Esophagus squamous epithelium (tissue), 5 donors: Measurements from ENCODE around the gene AHI1. TPM values are rescaled to one million over a fixed set of nuclear protein-coding genes. Genes with fewer than 3 reads are reported as not detected.
A peak's percentile ranks its signal among the peaks of the same experiment; 100 is the strongest.

Experiments
- DNase-seq: peaks from one replicate; lab custom pipeline; 2025; lab: John Stamatoyannopoulos, UW
- H3K27ac ChIP-seq, 4 donors: fragments of 200-600 bp; sonication (generic); one replicate each; pipeline ENCODE4 v1.5.1; 2016 to 2019; ENCODE audit warnings: mild to moderate bottlenecking in 1 of 4
- H3K27me3 ChIP-seq, 4 donors: fragments of 200-600 bp; sonication (generic); 1 replicate in 3 of 4; 2 replicates in 1 of 4; pipeline versions ENCODE4 v1.5.1 to v1.6.0; 2017 to 2021; ENCODE audit warnings: antibody characterized with exemption in 1 of 4
- H3K36me3 ChIP-seq, 3 donors: fragments of 200-600 bp; sonication (generic); one replicate each; pipeline ENCODE4 v1.5.1; 2016 to 2019
- H3K4me1 ChIP-seq, 3 donors: fragments of 200-600 bp; sonication (generic); one replicate each; pipeline ENCODE4 v1.5.1; 2017 to 2019
- H3K4me3 ChIP-seq, 4 donors: fragments of 200-600 bp; sonication (generic); 1 replicate in 3 of 4; 2 replicates in 1 of 4; pipeline ENCODE4 v1.5.1; 2016 to 2019; ENCODE audit warnings: mild to moderate bottlenecking in 2 of 4, moderate library complexity in 1 of 4
- H3K9me3 ChIP-seq, 3 donors: fragments of 200-600 bp; sonication (generic); one replicate each; pipeline ENCODE4 v1.5.1; 2016 to 2019
- CTCF ChIP-seq, 6 experiments: fragments of 450-650 bp in 4 of 6; fragments of 200-600 bp in 2 of 6; sonication (generic) in 2 of 6; IDR thresholded peaks; one replicate each; pipeline ENCODE4 v1.5.1; 2016 to 2019; ENCODE audit warnings: antibody characterized with exemption in 6 of 6, mild to moderate bottlenecking in 4 of 6, moderate library complexity in 4 of 6
- POLR2A ChIP-seq, 4 donors: fragments of 450-650 bp; IDR thresholded peaks; one replicate each; pipeline ENCODE4 v1.6.1; 2017; ENCODE audit warnings: antibody characterized with exemption in 4 of 4, mild to moderate bottlenecking in 4 of 4, moderate library complexity in 3 of 4
- WGBS, 2 donors: methylation state at CpG; one replicate each; pipeline ENCODE4 v1.1.5; 2018; 5-methylcytosine and 5-hydroxymethylcytosine counted together
- intact Hi-C: fragments of 100-400 bp; cut with DNase I; formaldehyde crosslinking; loops from one replicate; pipeline ENCODE4 v1.15.0; 2022
- total RNA-seq, 4 donors: library from RNA; depleted of rRNA; stranded (reverse); fragments of >200 nt; gene quantifications; one replicate each; pipeline ENCODE4 v1.1.0, GENCODE V29; 2016
- donor health status: DM: yes; HTN: yes; CAD: no.

Gene AHI1
- total RNA-seq = 10 to 100 TPM in 2 of 4 donors, 1 to 10 TPM in 2; 4.5 to 24.2 (median 7.6) TPM

GRCh38 chr6:135497412-135498184, at the start of gene AHI1:
TSS of gene AHI1 (minus strand) at chr6:135497740. CDS start at chr6:135492237, 5,503 bp downstream.
- H3K4me1 ChIP-seq = peaks cover 0 to 24% (median 10%) of the 10 kb centered on the region in 3 donors
- peak in 3 of 4 donors; percentile 69 to 89 (median 78) for TF ChIP-seq POLR2A (IDR thresholded peaks at IDR 0.05)
- peak in 3 of 6 experiments; percentile 9 to 49 (median 14) for TF ChIP-seq CTCF (IDR thresholded peaks at IDR 0.05)
- H3K4me3 ChIP-seq = peak within 1 kb of the TSS; percentile 66 to 96 (median 79)
- H3K27ac ChIP-seq = peak within 1 kb of the TSS; percentile 93 to 97 (median 96)
- intact Hi-C loops = no loop called here
- peaks cover 0 to 11% (median 3%) of the 10 kb centered on the region in 3 donors for H3K36me3 ChIP-seq
- 0 to 3% methylated on average over 1 to 10 of the region's 85 CpGs for WGBS, 2 donors
- no peaks in the 10 kb centered on the region for H3K27me3 ChIP-seq
- peak; percentile 62 for DNase-seq
- no peaks in the 10 kb centered on the region for H3K9me3 ChIP-seq

- no peak for DNase-seq
- H3K9me3 ChIP-seq = no peaks in the 10 kb centered on the region
- H3K27ac ChIP-seq = no peak overlapping the region
- WGBS, 2 donors = 72 to 90% methylated on average over 4 to 7 of the region's 9 CpGs
- no peaks in the 10 kb centered on the region for H3K4me1 ChIP-seq
- H3K4me3 ChIP-seq = no peak overlapping the region
- no peaks in the 10 kb centered on the region for H3K36me3 ChIP-seq
- TF ChIP-seq CTCF (IDR thresholded peaks at IDR 0.05) (no peak), POLR2A (IDR thresholded peaks at IDR 0.05) (no peak)
- no peaks in the 10 kb centered on the region for H3K27me3 ChIP-seq
- intact Hi-C loops = no loop called here
Measured at GRCh38 chr6:135546680-135547418, 49.3 kb upstream of the AHI1 start.

- intact Hi-C loops = no loop called here
- WGBS, 2 donors = 79 to 90% methylated on average over 2 of the region's 2 CpGs
- H3K4me1 ChIP-seq = no peaks in the 10 kb centered on the region
- H3K27me3 ChIP-seq = peaks cover 0 to under 1% (median 0%) of the 10 kb centered on the region in 4 donors
- TF ChIP-seq CTCF (IDR thresholded peaks at IDR 0.05) = no peak
- TF ChIP-seq POLR2A (IDR thresholded peaks at IDR 0.05) = no peak
- no peak overlapping the region for H3K4me3 ChIP-seq
- H3K9me3 ChIP-seq = no peaks in the 10 kb centered on the region
- H3K36me3 ChIP-seq = no peaks in the 10 kb centered on the region
- DNase-seq = no peak
- H3K27ac ChIP-seq = no peak overlapping the region
Measured at GRCh38 chr6:135546206-135546605, 48.7 kb upstream of the AHI1 start.

- intact Hi-C loops = no loop called here
- DNase-seq = no peak
- no peak overlapping the region for H3K4me3 ChIP-seq
- TF ChIP-seq POLR2A (IDR thresholded peaks at IDR 0.05) (no peak), CTCF (IDR thresholded peaks at IDR 0.05) (no peak)
- H3K27ac ChIP-seq = no peak overlapping the region
- peaks cover 0 to 3% (median 0%) of the 10 kb centered on the region in 4 donors for H3K27me3 ChIP-seq
- 50 to 57% methylated on average over 2 of the region's 2 CpGs for WGBS, 2 donors
- no peaks in the 10 kb centered on the region for H3K9me3 ChIP-seq
- peaks cover 0 to 7% (median 3%) of the 10 kb centered on the region in 3 donors for H3K4me1 ChIP-seq
- H3K36me3 ChIP-seq = no peaks in the 10 kb centered on the region
Measured at GRCh38 chr6:135540207-135540840, 42.8 kb upstream of the AHI1 start.
